Activated B cell treated with CpG ODN at 0.5 μM for 24 hours (primary cell): ENCODE results near the gene ATP9A. TPM values are rescaled to one million over a fixed set of nuclear protein-coding genes. Genes with fewer than 3 reads are reported as not detected.
"Not testable (repeated sequence)": the region's sequence is repeated elsewhere in the genome, so short reads cannot be mapped to it uniquely, and the experiment has no call there.

Experiments used
- ATAC-seq: fragments of 200-7000 bp; cut with Tn5 transposase; one replicate; pipeline ENCODE4 v1.10.0; 2021; ENCODE audit warnings: low read depth, mild to moderate bottlenecking, moderate library complexity
- CTCF ChIA-PET: fragments of 350-600 bp; sonication (Branson Sonifier 250); formaldehyde crosslinking; loops from one replicate; lab custom pipeline; 2021; ENCODE audit warnings: antibody characterized with exemption; lab: Charles Lee
- POLR2A ChIA-PET: fragments of 350-600 bp; sonication (Branson Sonifier 250); formaldehyde crosslinking; loops from one replicate; lab custom pipeline; 2021; ENCODE audit warnings: antibody characterized with exemption; lab: Charles Lee
- DNase-seq: peaks from one replicate; pipeline ENCODE4 v3.0.0; 2022
- H3K27ac Mint-ChIP-seq: one replicate; pipeline ENCODE4 v1.8.0; 2020; ENCODE audit warnings: mixed read lengths
- H3K27me3 Mint-ChIP-seq: one replicate; pipeline ENCODE4 v1.8.0; 2021; ENCODE audit warnings: mixed read lengths
- H3K36me3 Mint-ChIP-seq: one replicate; pipeline ENCODE4 v1.8.0; 2021; ENCODE audit warnings: low read depth, mixed read lengths
- H3K4me1 Mint-ChIP-seq: one replicate; pipeline ENCODE4 v1.8.0; 2021; ENCODE audit warnings: mixed read lengths
- H3K4me3 Mint-ChIP-seq: one replicate; pipeline ENCODE4 v1.8.0; 2020; ENCODE audit warnings: mild to moderate bottlenecking, mixed read lengths
- H3K9me3 Mint-ChIP-seq: one replicate; pipeline ENCODE4 v1.8.0; 2020; ENCODE audit warnings: mixed read lengths
- CTCF ChIP-seq: fragments of 200-600 bp; IDR thresholded peaks from one replicate; pipeline ENCODE4 v1.8.0; 2022; ENCODE audit warnings: antibody characterized with exemption, mild to moderate bottlenecking
- intact Hi-C: fragments of 100-400 bp; cut with micrococcal nuclease; formaldehyde crosslinking; loops from one replicate; pipeline ENCODE4 v1.15.1; 2024
- total RNA-seq: library from RNA; stranded (reverse); gene quantifications from 2 replicates; pipeline ENCODE4 v1.2.3, GENCODE V29; 2022

Gene ATP9A
- total RNA-seq, 1 donor from 2014 or later: 0.07 TPM

DNA sequence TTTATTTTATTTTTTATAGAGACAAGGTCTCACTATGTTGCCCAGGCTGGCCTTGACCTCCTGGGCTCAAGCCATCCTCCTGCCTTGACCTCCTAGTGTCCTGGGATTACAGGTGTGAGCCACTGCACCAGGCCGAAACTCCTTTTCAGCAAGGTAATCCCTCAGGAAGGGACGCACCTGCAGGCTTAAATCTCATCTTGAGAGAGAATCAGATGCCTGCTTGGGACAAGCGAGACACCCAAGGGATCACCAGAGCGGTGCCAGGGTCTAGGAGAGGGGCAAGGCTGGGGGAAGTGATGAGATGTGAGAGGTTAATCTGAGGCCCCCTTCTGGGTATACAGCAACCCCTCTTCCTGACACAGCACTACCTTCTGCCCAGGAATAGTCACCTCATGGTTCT lies 4.0 kb upstream of the ATP9A start:
- Mint-ChIP-seq H3K9me3 (no peaks in the 10 kb centered on the region), H3K36me3 (no peaks in the 10 kb centered on the region), H3K27me3 (peaks cover 25% of the 10 kb centered on the region), H3K4me1 (peaks cover 10% of the 10 kb centered on the region), H3K27ac (no peak overlapping the region), H3K4me3 (no peak overlapping the region)
- no peak for TF ChIP-seq CTCF
- ATAC-seq (no peak), DNase-seq (no peak)
- POLR2A ChIA-PET: no interaction called here
- CTCF ChIA-PET: no interaction called here
- intact Hi-C loops: no loop called here

DNA sequence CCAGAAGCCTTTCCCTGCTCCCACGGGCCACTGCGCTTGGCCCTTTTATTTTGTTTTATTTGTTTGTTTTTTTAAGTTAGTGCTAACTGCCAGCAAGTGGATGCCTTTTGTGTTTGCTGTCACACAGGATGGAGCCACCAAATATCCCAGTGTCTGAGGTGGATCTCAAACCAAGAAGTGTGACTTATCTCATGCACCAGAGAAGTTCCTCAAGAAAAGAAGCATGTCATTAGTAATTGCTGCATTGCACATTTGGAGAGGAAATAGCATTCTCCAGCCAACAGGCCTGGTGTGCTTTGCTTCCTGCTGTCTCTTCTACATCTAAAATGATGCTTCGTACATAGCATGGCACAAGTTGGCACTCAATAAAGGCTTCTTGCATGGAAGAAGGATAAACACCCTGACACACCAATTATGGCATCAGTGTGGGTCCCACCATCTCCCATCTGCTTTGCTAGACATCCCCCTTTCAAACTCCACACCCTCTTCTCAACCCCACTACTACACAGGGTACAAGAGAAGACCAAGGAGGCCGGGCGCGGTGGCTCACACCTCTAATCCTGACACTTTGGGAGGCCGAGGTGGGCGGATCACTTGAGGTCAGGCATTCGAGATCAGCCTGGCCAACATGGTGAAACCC lies 1.9 kb upstream of the ATP9A start:
- no peak overlapping the region for H3K27ac Mint-ChIP-seq
- intact Hi-C loops: no loop called here

DNA sequence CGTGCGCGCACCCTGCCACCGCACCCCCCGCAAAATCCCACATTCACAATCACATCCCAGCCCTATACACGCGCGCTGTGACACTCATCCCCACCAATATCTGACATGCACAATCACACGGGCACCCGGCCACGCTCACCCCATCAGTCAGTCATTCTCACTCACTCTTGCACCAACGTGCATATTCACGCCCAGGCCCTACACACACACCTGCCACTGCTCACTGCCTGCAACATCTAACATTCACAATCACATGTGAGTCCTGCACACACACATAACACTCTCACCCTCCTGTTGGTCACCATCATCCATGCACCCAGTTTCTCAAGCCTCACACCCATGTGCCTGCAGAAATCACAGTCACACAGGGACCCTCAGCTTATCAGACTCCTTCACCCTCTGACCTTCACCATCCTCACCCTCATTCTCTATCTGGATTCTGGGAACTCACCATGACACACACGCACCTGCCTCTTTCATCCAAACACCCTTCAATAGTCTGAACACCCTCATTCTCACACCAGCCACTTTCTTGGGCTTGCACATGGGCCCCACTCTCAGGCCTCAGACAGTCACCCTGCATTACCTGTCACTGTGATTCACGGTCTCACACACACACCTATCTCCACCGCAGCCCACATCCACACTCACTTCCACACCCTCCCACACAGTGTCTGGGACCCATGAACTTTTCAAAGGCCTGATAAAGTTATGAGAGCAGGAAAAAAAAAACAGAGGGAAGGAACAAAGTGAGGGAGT lies 748 bp upstream of the ATP9A start:
- TF ChIP-seq CTCF: no peak
- CTCF ChIA-PET: no interaction called here
- POLR2A ChIA-PET: no interaction called here
- Mint-ChIP-seq H3K27ac (no peak overlapping the region), H3K4me1 (peaks cover 10% of the 10 kb centered on the region), H3K36me3 (no peaks in the 10 kb centered on the region), H3K27me3 (peaks cover 27% of the 10 kb centered on the region), H3K9me3 (no peaks in the 10 kb centered on the region), H3K4me3 (peak overlapping the region; percentile 67)
- no peak for ATAC-seq
- DNase-seq: no peak
- intact Hi-C loops: no loop called here

More for the DNA sequence above, 1.9 kb upstream of the ATP9A start:
- POLR2A ChIA-PET: no interaction called here
- no peak for TF ChIP-seq CTCF
- CTCF ChIA-PET: no interaction called here
- no peak for ATAC-seq
- Mint-ChIP-seq H3K27me3 (peaks cover 27% of the 10 kb centered on the region), H3K9me3 (no peaks in the 10 kb centered on the region), H3K36me3 (no peaks in the 10 kb centered on the region), H3K4me1 (peaks cover 10% of the 10 kb centered on the region), H3K4me3 (no peak overlapping the region)
- DNase-seq: no peak

- CTCF ChIA-PET: no interaction called here
- Mint-ChIP-seq H3K27ac (no peak overlapping the region), H3K36me3 (no peaks in the 10 kb centered on the region), H3K27me3 (peaks cover 25% of the 10 kb centered on the region), H3K4me1 (peaks cover 10% of the 10 kb centered on the region), H3K4me3 (peak overlapping the region; percentile 68), H3K9me3 (no peaks in the 10 kb centered on the region)
- POLR2A ChIA-PET: no interaction called here
- intact Hi-C loops: no loop called here
- TF ChIP-seq CTCF: no peak
- peak; percentile 17 for DNase-seq
- peak; percentile 78 for ATAC-seq
These were observed 960 bp downstream of the ATP9A start for GRCh38 chr20:51766994-51767866.

DNA sequence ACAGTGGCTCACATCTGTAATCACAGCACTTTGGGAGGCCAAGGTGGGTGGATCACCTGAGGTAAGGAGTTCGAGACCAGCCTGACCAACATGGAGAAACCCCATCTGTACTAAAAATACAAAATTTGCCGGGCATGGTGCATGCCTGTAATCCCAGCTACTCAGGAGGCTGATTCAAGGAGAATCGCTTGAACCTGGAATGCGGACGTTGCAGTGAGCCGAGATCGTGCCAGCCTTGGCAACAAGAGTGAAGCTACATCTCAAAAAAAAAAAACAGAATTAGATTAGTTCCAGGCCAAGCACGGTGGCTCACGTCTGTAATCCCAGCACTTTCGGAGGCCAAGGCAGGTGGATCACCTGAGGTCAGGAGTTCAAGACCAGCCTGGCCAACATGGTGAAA lies 2.8 kb downstream of the ATP9A start:
- peaks cover 25% of the 10 kb centered on the region for H3K27me3 Mint-ChIP-seq
- intact Hi-C loops, H3K9me3 Mint-ChIP-seq, H3K36me3 Mint-ChIP-seq, ATAC-seq, H3K4me1 Mint-ChIP-seq, POLR2A ChIA-PET, DNase-seq, H3K27ac Mint-ChIP-seq, H3K4me3 Mint-ChIP-seq, CTCF ChIA-PET: not testable (repeated sequence)
